PC-9 (cell line): ENCODE measurements around the gene KCNMB1.

Experiments
- EZH2 ChIP-seq: fragments of 200-600 bp; sonication (generic); IDR thresholded peaks from 2 replicates; pipeline ENCODE4 v1.8.0; 2017; ENCODE audit warnings: antibody characterized with exemption, low read depth
- TF ChIP-seq, protein P1 (sequence below): fragments of 200-600 bp; sonication (generic); conservative IDR thresholded peaks from 2 replicates; pipeline ENCODE4 v1.6.1; 2017; ENCODE audit warnings: mixed run types, antibody characterized with exemption, mild to moderate bottlenecking, moderate library complexity

DNA sequence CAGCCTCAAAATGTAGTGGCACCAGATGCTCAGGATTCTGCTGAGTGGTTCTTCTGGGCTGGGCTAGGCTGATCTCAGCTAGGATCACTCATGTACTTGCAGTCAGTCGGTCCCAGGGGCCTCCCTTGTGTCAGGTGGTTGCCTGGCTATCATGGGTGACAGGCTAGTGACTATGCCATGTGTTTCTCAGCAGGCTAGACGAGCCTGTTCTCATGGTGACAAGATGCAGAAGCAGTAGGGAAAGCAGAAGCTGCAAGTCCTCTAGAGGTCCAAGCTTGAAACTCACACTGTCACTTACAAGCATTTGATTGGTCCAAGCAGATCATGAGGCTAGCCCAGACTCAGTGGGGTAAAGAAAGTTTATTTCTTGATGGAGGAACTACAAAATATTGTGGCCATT is 15.2 kb upstream of the KCNMB1 start:
- TF ChIP-seq, protein P1, sequence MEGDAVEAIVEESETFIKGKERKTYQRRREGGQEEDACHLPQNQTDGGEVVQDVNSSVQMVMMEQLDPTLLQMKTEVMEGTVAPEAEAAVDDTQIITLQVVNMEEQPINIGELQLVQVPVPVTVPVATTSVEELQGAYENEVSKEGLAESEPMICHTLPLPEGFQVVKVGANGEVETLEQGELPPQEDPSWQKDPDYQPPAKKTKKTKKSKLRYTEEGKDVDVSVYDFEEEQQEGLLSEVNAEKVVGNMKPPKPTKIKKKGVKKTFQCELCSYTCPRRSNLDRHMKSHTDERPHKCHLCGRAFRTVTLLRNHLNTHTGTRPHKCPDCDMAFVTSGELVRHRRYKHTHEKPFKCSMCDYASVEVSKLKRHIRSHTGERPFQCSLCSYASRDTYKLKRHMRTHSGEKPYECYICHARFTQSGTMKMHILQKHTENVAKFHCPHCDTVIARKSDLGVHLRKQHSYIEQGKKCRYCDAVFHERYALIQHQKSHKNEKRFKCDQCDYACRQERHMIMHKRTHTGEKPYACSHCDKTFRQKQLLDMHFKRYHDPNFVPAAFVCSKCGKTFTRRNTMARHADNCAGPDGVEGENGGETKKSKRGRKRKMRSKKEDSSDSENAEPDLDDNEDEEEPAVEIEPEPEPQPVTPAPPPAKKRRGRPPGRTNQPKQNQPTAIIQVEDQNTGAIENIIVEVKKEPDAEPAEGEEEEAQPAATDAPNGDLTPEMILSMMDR: no peak
- TF ChIP-seq EZH2: no peak
